Loucy (cell line): Measurements from ENCODE around the gene RSPH9.
"Not testable (repeated sequence)": the region's sequence is repeated elsewhere in the genome, so short reads cannot be mapped to it uniquely, and the experiment has no call there.

Source experiments
- H2AFZ ChIP-seq: fragments of 200-600 bp; sonication (generic); 2 replicates; pipeline ENCODE4 v1.6.0; 2016; ENCODE audit warnings: antibody characterized with exemption, mild to moderate bottlenecking, low read length, moderate library complexity
- H3F3A ChIP-seq: fragments of 200-600 bp; 2 replicates; pipeline ENCODE4 v1.6.0; 2016; ENCODE audit warnings: antibody characterized with exemption, low read depth, mild to moderate bottlenecking
- H3K27me3 ChIP-seq: fragments of 200-600 bp; sonication (generic); 2 replicates; pipeline ENCODE4 v1.6.1; 2014; ENCODE audit warnings: low read length, mild to moderate bottlenecking; ENCODE audit not compliant: insufficient read depth, poor library complexity, severe bottlenecking
- H3K36me3 ChIP-seq: fragments of 200-600 bp; sonication (generic); 2 replicates; pipeline ENCODE4 v1.6.1; 2016; ENCODE audit warnings: low read length; ENCODE audit not compliant: insufficient read depth
- H3K4me1 ChIP-seq: fragments of 200-600 bp; sonication (generic); 2 replicates; pipeline ENCODE4 v1.5.1; 2014; ENCODE audit warnings: low read length, mild to moderate bottlenecking; ENCODE audit not compliant: insufficient read depth, poor library complexity, severe bottlenecking
- H3K4me2 ChIP-seq: fragments of 200-600 bp; sonication (generic); 2 replicates; pipeline ENCODE4 v1.6.0; 2014; ENCODE audit warnings: antibody characterized with exemption, low read length, low read depth, mild to moderate bottlenecking; ENCODE audit not compliant: poor library complexity, severe bottlenecking
- H3K4me3 ChIP-seq: fragments of 200-600 bp; sonication (generic); 2 replicates; pipeline ENCODE4 v1.5.1; 2014; ENCODE audit warnings: low read length, mild to moderate bottlenecking, mixed read lengths; ENCODE audit not compliant: poor library complexity, severe bottlenecking
- H3K79me2 ChIP-seq: fragments of 200-600 bp; sonication (generic); 2 replicates; pipeline ENCODE4 v1.6.1; 2014; ENCODE audit warnings: low read length; ENCODE audit not compliant: insufficient read depth
- H3K9ac ChIP-seq: fragments of 200-600 bp; sonication (generic); 2 replicates; pipeline ENCODE4 v1.6.0; 2014; ENCODE audit warnings: mild to moderate bottlenecking, low read depth, low read length, moderate library complexity; ENCODE audit not compliant: poor library complexity, severe bottlenecking
- H3K9me2 ChIP-seq: fragments of 200-600 bp; sonication (generic); replicated peaks from 2 replicates; pipeline ENCODE4 v1.6.1; 2016; ENCODE audit warnings: low read depth, low read length, mixed read lengths
- H3K9me3 ChIP-seq: fragments of 200-600 bp; sonication (generic); 2 replicates; pipeline ENCODE4 v1.6.1; 2014; ENCODE audit warnings: mild to moderate bottlenecking, antibody characterized with exemption, low read length, low read depth; ENCODE audit not compliant: insufficient read depth
- H4K20me1 ChIP-seq: fragments of 200-600 bp; sonication (generic); 2 replicates; pipeline ENCODE4 v1.6.0; 2014; ENCODE audit warnings: antibody characterized with exemption, low read length, mild to moderate bottlenecking; ENCODE audit not compliant: insufficient read depth, poor library complexity, severe bottlenecking
- EZH2phosphoT487 ChIP-seq: fragments of 200-600 bp; IDR thresholded peaks from 2 replicates; pipeline ENCODE4 v1.6.1; 2018; ENCODE audit warnings: antibody characterized with exemption, mild to moderate bottlenecking, moderate library complexity, borderline replicate concordance
- TF ChIP-seq, protein P1 (sequence below): fragments of 200-600 bp; sonication (generic); conservative IDR thresholded peaks from 2 replicates; pipeline ENCODE4 v1.5.1; 2014; ENCODE audit warnings: mild to moderate bottlenecking, antibody characterized with exemption, low read length

RSPH9 gene

DNA sequence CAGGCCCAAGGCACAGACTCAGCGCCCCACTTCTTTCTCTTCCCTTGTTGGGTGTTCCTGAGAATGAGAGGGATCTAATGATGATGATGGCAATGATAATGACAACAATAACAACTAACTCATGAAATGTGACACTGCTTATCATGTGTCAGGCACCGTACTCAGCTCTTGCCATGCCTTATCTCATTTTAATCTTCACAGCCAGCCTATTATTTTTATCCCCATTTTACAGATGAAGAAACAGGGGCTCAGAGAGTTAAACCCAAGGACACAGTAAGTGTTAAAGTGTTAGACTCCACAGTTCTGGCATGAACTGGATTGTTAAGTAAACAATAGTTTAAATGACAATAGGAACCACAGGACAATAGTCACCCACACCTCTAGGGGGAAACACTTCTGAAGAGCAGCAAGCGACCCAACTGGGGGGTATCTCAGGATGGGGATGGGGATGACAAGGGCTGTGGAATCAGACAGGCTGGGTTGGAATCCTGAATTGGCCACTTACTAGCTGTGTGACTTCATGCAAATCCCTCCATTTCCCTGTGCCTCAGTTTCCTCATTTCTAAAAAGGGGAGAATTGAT, 12.5 kb downstream of the RSPH9 start:
- H3K9ac ChIP-seq = no peak overlapping the region

DNA sequence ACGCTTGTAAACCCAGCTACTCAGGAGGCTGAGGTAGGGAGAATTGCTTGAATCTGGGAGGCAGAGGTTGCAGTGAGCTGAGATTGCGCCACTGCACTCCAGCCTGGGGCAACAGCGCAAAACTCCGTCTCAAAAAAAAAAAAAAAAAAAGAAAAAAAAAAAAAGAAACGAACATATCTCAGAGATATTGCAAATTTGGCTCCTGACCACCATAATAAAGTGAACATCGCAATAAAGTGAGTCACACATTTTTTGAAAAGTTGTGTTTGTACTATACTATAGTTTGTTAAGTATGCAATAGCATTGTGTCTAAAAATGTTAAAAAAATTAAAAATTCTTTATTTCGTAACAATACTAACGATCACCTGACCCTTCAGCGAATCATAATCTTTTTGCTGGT, 13.3 kb downstream of the RSPH9 start:
- H3K4me2 ChIP-seq = no peak overlapping the region
- H2AFZ ChIP-seq = no peak overlapping the region
- H3K27me3 ChIP-seq = no peaks in the 10 kb centered on the region
- no peaks in the 10 kb centered on the region for H3K36me3 ChIP-seq
- TF ChIP-seq, protein P1, sequence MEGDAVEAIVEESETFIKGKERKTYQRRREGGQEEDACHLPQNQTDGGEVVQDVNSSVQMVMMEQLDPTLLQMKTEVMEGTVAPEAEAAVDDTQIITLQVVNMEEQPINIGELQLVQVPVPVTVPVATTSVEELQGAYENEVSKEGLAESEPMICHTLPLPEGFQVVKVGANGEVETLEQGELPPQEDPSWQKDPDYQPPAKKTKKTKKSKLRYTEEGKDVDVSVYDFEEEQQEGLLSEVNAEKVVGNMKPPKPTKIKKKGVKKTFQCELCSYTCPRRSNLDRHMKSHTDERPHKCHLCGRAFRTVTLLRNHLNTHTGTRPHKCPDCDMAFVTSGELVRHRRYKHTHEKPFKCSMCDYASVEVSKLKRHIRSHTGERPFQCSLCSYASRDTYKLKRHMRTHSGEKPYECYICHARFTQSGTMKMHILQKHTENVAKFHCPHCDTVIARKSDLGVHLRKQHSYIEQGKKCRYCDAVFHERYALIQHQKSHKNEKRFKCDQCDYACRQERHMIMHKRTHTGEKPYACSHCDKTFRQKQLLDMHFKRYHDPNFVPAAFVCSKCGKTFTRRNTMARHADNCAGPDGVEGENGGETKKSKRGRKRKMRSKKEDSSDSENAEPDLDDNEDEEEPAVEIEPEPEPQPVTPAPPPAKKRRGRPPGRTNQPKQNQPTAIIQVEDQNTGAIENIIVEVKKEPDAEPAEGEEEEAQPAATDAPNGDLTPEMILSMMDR = no peak
- TF ChIP-seq EZH2phosphoT487 = no peak
- H3K9me3 ChIP-seq = no peaks in the 10 kb centered on the region
- no peaks in the 10 kb centered on the region for H3K79me2 ChIP-seq
- no peak overlapping the region for H3K4me3 ChIP-seq
- no peaks in the 10 kb centered on the region for H4K20me1 ChIP-seq
- H3K4me1 ChIP-seq = no peaks in the 10 kb centered on the region
- no peaks in the 10 kb centered on the region for H3F3A ChIP-seq
- no peak overlapping the region for H3K9ac ChIP-seq
- no peaks in the 10 kb centered on the region for H3K9me2 ChIP-seq

More for the DNA sequence above, 12.5 kb downstream of the RSPH9 start:
- TF ChIP-seq, protein P1 = no peak
- TF ChIP-seq EZH2phosphoT487 = no peak
- H3K27me3 ChIP-seq = no peaks in the 10 kb centered on the region
- no peaks in the 10 kb centered on the region for H3K9me3 ChIP-seq
- H3K4me3 ChIP-seq = no peak overlapping the region
- H3K9me2 ChIP-seq = no peaks in the 10 kb centered on the region
- H3F3A ChIP-seq = no peaks in the 10 kb centered on the region
- no peak overlapping the region for H2AFZ ChIP-seq
- no peaks in the 10 kb centered on the region for H3K36me3 ChIP-seq
- no peaks in the 10 kb centered on the region for H3K79me2 ChIP-seq
- H3K4me1 ChIP-seq = no peaks in the 10 kb centered on the region
- no peaks in the 10 kb centered on the region for H4K20me1 ChIP-seq
- no peak overlapping the region for H3K4me2 ChIP-seq

DNA sequence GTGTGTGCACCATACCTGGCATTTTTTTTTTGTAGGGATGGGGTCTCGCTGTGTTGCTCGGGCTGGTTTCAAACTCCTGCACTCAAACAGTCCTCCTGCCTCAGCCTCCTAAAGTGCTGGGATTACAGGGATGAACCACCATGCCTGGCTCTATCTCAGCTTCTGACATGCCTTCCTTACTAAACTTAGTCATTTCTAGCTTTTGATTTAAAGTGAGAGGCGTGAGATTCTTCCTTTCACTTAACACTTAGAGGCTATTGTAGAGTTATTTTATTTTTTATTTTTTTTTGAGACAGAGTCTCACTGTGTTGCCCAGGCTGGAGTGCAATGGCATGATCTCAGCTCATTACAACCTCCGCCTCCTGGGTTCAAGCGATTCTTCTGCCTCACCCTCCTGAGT, 18.1 kb downstream of the RSPH9 start:
- not testable (repeated sequence) for H3K27me3 ChIP-seq

DNA sequence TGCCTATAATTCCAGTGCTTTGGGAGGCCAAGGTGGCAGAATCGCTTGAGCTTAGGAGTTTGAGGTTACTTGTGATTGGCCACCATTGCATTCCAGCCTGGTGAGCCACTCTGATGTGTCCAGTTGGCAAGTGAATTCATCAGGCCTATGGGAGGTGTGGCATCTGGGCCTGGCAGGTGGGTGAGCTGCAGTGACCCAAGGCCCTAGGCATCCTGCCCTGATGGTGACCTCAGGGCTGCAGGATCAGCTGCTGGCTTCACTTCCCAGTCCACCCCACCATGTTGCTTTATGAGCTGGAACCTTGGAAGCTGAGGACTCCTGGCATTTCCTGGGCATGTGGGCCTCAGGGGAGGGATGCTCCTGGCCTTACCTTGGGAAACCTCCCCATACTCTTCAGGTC, 20.5 kb downstream of the RSPH9 start:
- H3K27me3 ChIP-seq = no peaks in the 10 kb centered on the region
- no peaks in the 10 kb centered on the region for H3F3A ChIP-seq
- H3K9me2 ChIP-seq = no peaks in the 10 kb centered on the region
- no peak for TF ChIP-seq EZH2phosphoT487
- TF ChIP-seq, protein P1 = no peak
- no peak overlapping the region for H2AFZ ChIP-seq
- peaks cover 3% of the 10 kb centered on the region for H3K4me1 ChIP-seq
- H4K20me1 ChIP-seq = no peaks in the 10 kb centered on the region
- no peak overlapping the region for H3K9ac ChIP-seq
- H3K9me3 ChIP-seq = no peaks in the 10 kb centered on the region
- H3K4me2 ChIP-seq = no peak overlapping the region
- H3K79me2 ChIP-seq = no peaks in the 10 kb centered on the region
- H3K36me3 ChIP-seq = no peaks in the 10 kb centered on the region
- H3K4me3 ChIP-seq = no peak overlapping the region

More for the DNA sequence above, 18.1 kb downstream of the RSPH9 start:
- H3K4me2 ChIP-seq, H3K79me2 ChIP-seq, H2AFZ ChIP-seq, H4K20me1 ChIP-seq, H3K9me3 ChIP-seq, H3K9ac ChIP-seq, H3F3A ChIP-seq, H3K4me1 ChIP-seq, H3K4me3 ChIP-seq, H3K9me2 ChIP-seq, H3K36me3 ChIP-seq: not testable (repeated sequence)
